ENCODE results near the gene MYOF.
"Not testable (repeated sequence)": the region's sequence is repeated elsewhere in the genome, so short reads cannot be mapped to it uniquely, and the experiment has no call there.

The MYOF gene

GRCh38 chr10:93290661-93291354 lies 191.3 kb downstream of the MYOF start:
- peaks cover 0 to 4% (median 0%) of the 10 kb centered on the region in 10 experiments; a peak in 2 of 20 replicates for H3K4me1 ChIP-seq
- H4K20me1 ChIP-seq: no peaks in the 10 kb centered on the region
- H3K9ac ChIP-seq: no peak overlapping the region
- H3K9me3 ChIP-seq (replicated peaks in 1 of 11): no peaks in the 10 kb centered on the region
- H3K4me2 ChIP-seq: no peak overlapping the region
- TF ChIP-seq Cebpa-rat (IDR thresholded peaks at IDR 0.05): no peak
- H3K27me3 ChIP-seq: no peaks in the 10 kb centered on the region
- no peak overlapping the region for H3K27ac ChIP-seq
- no peaks in the 10 kb centered on the region for H3K36me3 ChIP-seq
- no peak overlapping the region for H3K4me3 ChIP-seq

DNA sequence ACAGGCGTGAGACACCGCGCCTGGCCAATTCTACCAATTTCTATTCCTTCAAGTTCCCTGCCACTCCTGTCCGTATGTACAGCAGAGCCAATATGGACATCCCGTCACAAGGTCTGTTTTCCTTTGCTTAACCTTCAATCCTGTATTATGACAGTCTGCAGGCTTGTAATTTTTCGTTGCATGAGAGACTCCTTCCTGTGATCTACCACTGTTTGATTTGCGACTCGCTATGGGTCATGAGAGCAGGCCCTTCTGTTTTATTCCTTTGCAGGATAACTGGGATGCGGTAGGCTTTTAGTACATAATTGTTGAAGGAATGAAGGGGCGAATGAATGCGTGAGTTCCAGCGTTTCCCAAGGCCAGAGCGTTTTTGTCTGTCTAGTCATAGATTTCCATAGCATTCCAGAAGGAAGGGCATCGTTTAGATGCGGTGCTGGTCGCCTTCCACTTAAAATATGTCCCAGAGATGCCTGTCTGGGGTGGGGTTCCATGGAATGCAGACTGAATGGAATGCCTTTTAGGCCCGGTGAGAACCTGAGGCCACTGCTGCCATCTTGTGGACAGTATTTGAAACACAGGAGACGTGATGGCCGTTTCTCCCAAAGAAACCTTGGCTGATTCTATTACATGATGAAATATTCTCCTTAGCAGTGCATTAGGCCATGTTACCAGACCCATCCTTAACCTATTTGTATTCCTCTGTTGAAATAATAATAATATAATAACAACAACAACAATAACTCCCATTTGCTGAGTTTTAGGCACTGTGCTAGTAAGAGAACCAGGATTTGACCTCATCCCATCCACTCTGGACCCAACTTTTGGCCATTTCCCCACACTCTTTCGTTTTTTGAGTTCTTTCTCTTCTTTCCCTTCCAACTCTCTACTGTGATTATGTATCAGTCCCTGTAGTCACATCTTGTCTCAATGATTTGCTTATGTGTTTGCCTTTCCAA lies 193.2 kb downstream of the MYOF start:
- Histone ChIP-seq H3K27me3 (no peaks in the 10 kb centered on the region), H3K27ac (no peak overlapping the region), H3K4me3 (no peak overlapping the region), H4K20me1 (no peaks in the 10 kb centered on the region), H3K4me2 (no peak overlapping the region), H3K36me3 (no peaks in the 10 kb centered on the region), H3K9me3 (replicated peaks in 1 of 11) (no peaks in the 10 kb centered on the region), H3K9ac (no peak overlapping the region), H3K4me1 (peaks cover 0 to 14% (median 6%) of the 10 kb centered on the region in 10 experiments; a peak in 16 of 20 replicates)
- no peak for TF ChIP-seq Cebpa-rat (IDR thresholded peaks at IDR 0.05)

DNA sequence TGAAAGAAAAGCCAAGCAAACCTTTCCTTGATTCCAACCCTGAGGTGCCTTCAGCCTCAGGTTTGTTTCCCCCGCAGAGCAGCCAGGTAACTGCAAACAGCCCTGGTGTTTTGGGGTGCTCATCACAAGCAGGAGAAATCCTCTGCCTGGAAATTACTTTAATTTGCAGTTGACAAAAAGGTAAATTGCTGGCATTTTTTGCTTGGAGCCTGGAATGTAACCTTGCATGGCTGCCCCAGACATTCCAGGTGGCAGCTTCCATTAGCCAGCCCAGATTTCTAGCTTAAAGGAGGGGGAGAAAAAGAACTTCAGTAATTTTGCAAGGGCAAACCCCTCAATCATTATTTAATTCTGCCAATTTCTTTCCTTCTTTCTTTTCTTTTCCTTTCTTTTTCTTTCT lies 194.4 kb downstream of the MYOF start:
- H3K27me3 ChIP-seq: no peaks in the 10 kb centered on the region
- no peak overlapping the region for H3K27ac ChIP-seq

DNA sequence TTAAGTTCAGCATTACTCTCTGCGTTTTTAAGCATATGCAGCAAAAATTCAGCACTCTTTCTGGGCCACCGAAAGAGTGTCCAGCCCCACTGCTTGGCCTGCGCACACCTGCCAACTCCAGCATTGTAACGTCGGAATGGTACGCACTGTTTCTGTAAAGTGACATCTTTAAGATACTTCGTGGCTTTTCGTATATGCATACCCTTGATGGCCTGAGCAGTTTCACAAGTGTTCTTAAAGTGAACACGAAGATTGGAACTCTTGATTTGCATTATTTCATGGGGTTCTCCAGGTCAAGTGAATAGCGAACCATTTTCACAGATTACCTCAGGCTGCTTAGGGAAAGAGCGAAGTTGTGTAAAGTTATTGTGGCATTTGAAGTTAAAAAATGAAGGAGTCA lies 197.9 kb downstream of the MYOF start:
- not testable (repeated sequence) for H3K9ac ChIP-seq, H3K36me3 ChIP-seq, H3K4me3 ChIP-seq, H3K27me3 ChIP-seq, H4K20me1 ChIP-seq
- peak overlapping the region in 7 of 11 experiments; percentile 51 to 79 (median 56); a peak in 11 of 22 replicates for H3K4me2 ChIP-seq
- peaks cover 0 to 21% (median 9%) of the 10 kb centered on the region in 11 experiments; a peak in 11 of 22 replicates for H3K9me3 ChIP-seq (replicated peaks in 1 of 11)
- H3K4me1 ChIP-seq: peaks cover 10 to 28% (median 19%) of the 10 kb centered on the region in 10 experiments; a peak in 19 of 20 replicates
- peak overlapping the region in 2 of 11 experiments; percentile 64 to 67; a peak in 5 of 22 replicates for H3K27ac ChIP-seq

More for the DNA sequence above, 194.4 kb downstream of the MYOF start:
- Histone ChIP-seq H3K4me2 (no peak overlapping the region), H3K9me3 (replicated peaks in 1 of 11) (peaks cover 0 to 6% (median 0%) of the 10 kb centered on the region in 11 experiments; a peak in 2 of 22 replicates), H3K36me3 (no peaks in the 10 kb centered on the region), H3K4me1 (peaks cover 4 to 26% (median 16%) of the 10 kb centered on the region in 10 experiments; a peak in 19 of 20 replicates), H4K20me1 (no peaks in the 10 kb centered on the region), H3K4me3 (no peak overlapping the region), H3K9ac (no peak overlapping the region)
- no peak for TF ChIP-seq Cebpa-rat (IDR thresholded peaks at IDR 0.05)

- Histone ChIP-seq H3K9ac (no peak overlapping the region), H3K9me3 (replicated peaks in 1 of 11) (peaks cover 11 to 45% (median 29%) of the 10 kb centered on the region in 11 experiments), H3K4me3 (no peak overlapping the region), H3K4me1 (peaks cover 17 to 34% (median 26%) of the 10 kb centered on the region in 10 experiments), H4K20me1 (no peaks in the 10 kb centered on the region), H3K27me3 (no peaks in the 10 kb centered on the region), H3K36me3 (no peaks in the 10 kb centered on the region), H3K4me2 (no peak overlapping the region), H3K27ac (0 out of 22 replicates have a peak overlapping the region, but pooled peaks of 1 of the 11 experiments have one; percentile 11)
- TF ChIP-seq Cebpa-rat (IDR thresholded peaks at IDR 0.05): no peak
Observed at GRCh38 chr10:93281367-93281720, 200.8 kb downstream of the MYOF start.

DNA sequence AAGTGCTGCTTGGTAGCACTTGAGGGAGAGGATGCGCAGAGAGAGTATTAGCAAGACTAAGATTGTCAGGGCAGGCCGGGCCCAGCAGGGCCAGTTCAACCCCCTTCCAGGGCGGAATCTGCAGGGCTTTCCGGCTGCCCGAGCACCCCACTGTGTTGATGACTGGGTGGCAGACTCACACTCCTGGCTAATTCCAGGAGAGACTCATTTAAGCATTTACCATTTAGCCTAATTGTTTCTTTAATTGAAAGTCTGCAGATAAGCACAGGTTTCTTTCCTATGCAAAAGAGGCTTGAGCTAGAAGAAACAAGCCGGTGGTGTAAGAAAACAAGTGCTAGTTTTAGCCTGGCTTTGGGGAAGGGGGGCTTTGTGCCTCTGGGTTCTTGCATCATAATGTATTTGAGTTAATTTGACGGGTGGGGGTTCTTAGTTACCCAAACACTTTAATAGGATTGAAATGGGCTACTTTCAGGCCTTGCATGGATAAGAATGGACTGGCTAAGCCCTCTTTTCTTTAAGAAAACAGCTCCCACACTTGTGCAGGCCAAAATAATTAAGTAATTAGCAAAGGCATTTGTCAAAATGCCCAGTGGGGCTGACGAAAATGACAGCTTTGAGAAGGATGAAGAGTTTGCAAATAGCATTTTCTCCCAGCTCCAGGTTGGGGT lies 201.3 kb downstream of the MYOF start:
- TF ChIP-seq Cebpa-rat (IDR thresholded peaks at IDR 0.05): no peak
- H3K9ac ChIP-seq: no peak overlapping the region
- H3K27me3 ChIP-seq: no peaks in the 10 kb centered on the region
- no peaks in the 10 kb centered on the region for H4K20me1 ChIP-seq
- 0 out of 22 replicates have a peak overlapping the region, but pooled peaks of 1 of the 11 experiments have one; percentile 11 for H3K27ac ChIP-seq
- no peak overlapping the region for H3K4me3 ChIP-seq
- H3K4me1 ChIP-seq: peaks cover 22 to 39% (median 31%) of the 10 kb centered on the region in 10 experiments
- peaks cover 11 to 45% (median 29%) of the 10 kb centered on the region in 11 experiments for H3K9me3 ChIP-seq (replicated peaks in 1 of 11)
- H3K4me2 ChIP-seq: peak overlapping the region in 1 of 11 experiments; percentile 18; a peak in 1 of 22 replicates
- no peaks in the 10 kb centered on the region for H3K36me3 ChIP-seq

DNA sequence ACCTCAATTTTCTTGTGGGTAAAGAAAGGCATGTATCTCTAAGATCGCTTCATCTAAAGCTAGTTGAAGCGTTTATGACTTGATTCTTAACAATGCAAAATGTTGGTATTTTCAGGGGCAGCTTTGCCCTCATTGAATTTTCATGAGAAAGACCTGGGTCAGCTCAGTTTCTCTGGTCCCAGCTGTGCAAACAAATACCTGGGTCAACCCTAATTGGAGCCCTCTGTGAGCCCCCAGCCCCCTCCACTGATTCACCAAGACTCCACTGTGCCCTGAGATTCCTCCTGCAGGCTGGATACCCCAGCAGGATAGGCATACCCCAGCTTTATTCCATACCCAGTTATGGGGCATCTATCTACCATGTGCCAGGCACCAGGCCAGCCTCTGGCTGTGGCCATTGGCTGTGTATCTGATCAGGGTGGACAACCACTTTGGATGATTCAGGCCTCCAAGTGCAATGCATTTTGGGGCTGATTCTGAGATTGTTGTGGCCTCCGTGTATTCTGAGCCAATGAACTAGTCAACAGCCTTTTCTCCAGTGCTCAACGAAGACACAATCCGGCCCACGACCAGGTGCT lies 201.9 kb downstream of the MYOF start:
- Histone ChIP-seq H3K36me3 (no peaks in the 10 kb centered on the region), H3K4me2 (no peak overlapping the region; a peak in 1 of 22 replicates), H3K4me1 (peaks cover 23 to 45% (median 38%) of the 10 kb centered on the region in 10 experiments), H3K27ac (no peak overlapping the region), H3K9ac (no peak overlapping the region), H3K4me3 (no peak overlapping the region), H3K9me3 (replicated peaks in 1 of 11) (peaks cover 11 to 45% (median 29%) of the 10 kb centered on the region in 11 experiments), H4K20me1 (no peaks in the 10 kb centered on the region), H3K27me3 (no peaks in the 10 kb centered on the region)
- no peak for TF ChIP-seq Cebpa-rat (IDR thresholded peaks at IDR 0.05)

- Histone ChIP-seq H3K9ac (no peak overlapping the region), H3K9me3 (replicated peaks in 1 of 11) (peaks cover 11 to 40% (median 29%) of the 10 kb centered on the region in 11 experiments), H3K27me3 (no peaks in the 10 kb centered on the region), H3K36me3 (no peaks in the 10 kb centered on the region), H3K4me3 (no peak overlapping the region; a peak in 1 of 20 replicates), H3K27ac (no peak overlapping the region; a peak in 1 of 22 replicates), H4K20me1 (no peaks in the 10 kb centered on the region), H3K4me1 (peaks cover 0 to 59% (median 40%) of the 10 kb centered on the region in 10 experiments; a peak in 16 of 20 replicates), H3K4me2 (peak overlapping the region in 5 of 11 experiments; percentile 12 to 78 (median 67); a peak in 6 of 22 replicates)
- TF ChIP-seq Cebpa-rat (IDR thresholded peaks at IDR 0.05): no peak
Observed at GRCh38 chr10:93277360-93277759, 204.8 kb downstream of the MYOF start.

Data from BLaER1 treated with 17β-estradiol and CSF1 and Interleukin-3, amounts not matched to agents 10 nM and 100 nM (cell line).